Stimulated activated CD8-positive, alpha-beta memory T cell treated with anti-CD3 and anti-CD28 coated beads, Interleukin-2, amount 100 ng/mL, for 48 hours (primary cell): ENCODE results near the gene BSPH1.
"Not testable (repeated sequence)": the region's sequence is repeated elsewhere in the genome, so short reads cannot be mapped to it uniquely, and the experiment has no call there.

ENCODE experiments used
- DNase-seq, 2 donors: peaks; one replicate each; pipeline ENCODE4 v3.0.0-alpha.2; 2020; ENCODE audit warnings: low read depth in 2 of 2

The BSPH1 gene

GRCh38 chr19:47992070-47992469 lies at the start of gene BSPH1:
BSPH1 (minus strand) TSS chr19:47992170; CDS start chr19:47992081, 89 bp downstream.
- no peak for DNase-seq

- no peak for DNase-seq
These were observed 44.8 kb upstream of the BSPH1 start for GRCh38 chr19:48036765-48037164.

- no peak for DNase-seq
These were observed 41.6 kb upstream of the BSPH1 start for GRCh38 chr19:48033604-48034003.

- DNase-seq = no peak
These were observed 38.1 kb upstream of the BSPH1 start for GRCh38 chr19:48030073-48030472.

GRCh38 chr19:48029431-48029830 lies 37.5 kb upstream of the BSPH1 start:
- DNase-seq = no peak

GRCh38 chr19:48025480-48025879 lies 33.5 kb upstream of the BSPH1 start:
- no peak for DNase-seq

GRCh38 chr19:48023518-48023917 lies 31.5 kb upstream of the BSPH1 start:
- no peak for DNase-seq

- no peak for DNase-seq
These were observed 31.0 kb upstream of the BSPH1 start for GRCh38 chr19:48023011-48023410.

GRCh38 chr19:48020686-48021085 lies 28.7 kb upstream of the BSPH1 start:
- no peak for DNase-seq

- DNase-seq = no peak
These were observed 19.2 kb upstream of the BSPH1 start for GRCh38 chr19:48010932-48011758.

- DNase-seq = peak in 1 of 2 donors; percentile 4
These were observed 14.8 kb upstream of the BSPH1 start for GRCh38 chr19:48006762-48007161.

- no peak for DNase-seq
These were observed 12.3 kb upstream of the BSPH1 start for GRCh38 chr19:48004236-48004635.

GRCh38 chr19:48000846-48001245 lies 8.9 kb upstream of the BSPH1 start:
- no peak for DNase-seq

- DNase-seq = no peak
These were observed 6.8 kb upstream of the BSPH1 start for GRCh38 chr19:47998800-47999199.

GRCh38 chr19:47996230-47996727 lies 4.3 kb upstream of the BSPH1 start:
- no peak for DNase-seq

- DNase-seq = no peak
These were observed 2.3 kb upstream of the BSPH1 start, which contains the start of gene ELSPBP1 for GRCh38 chr19:47994209-47994802. ELSPBP1 (plus strand) TSS chr19:47994632; CDS start chr19:48008668, 14,036 bp downstream.

- DNase-seq = no peak
These were observed 670 bp downstream of the BSPH1 start for GRCh38 chr19:47991191-47991808.

GRCh38 chr19:47973529-47973928 lies 18.4 kb downstream of the BSPH1 start:
- DNase-seq = no peak

- DNase-seq = not testable (repeated sequence)
These were observed 36.0 kb downstream of the BSPH1 start for GRCh38 chr19:47955936-47956335.

GRCh38 chr19:47952132-47952531 lies 39.8 kb downstream of the BSPH1 start:
- DNase-seq = not testable (repeated sequence)

- DNase-seq = peak in 1 of 2 donors; percentile 7
These were observed 42.0 kb downstream of the BSPH1 start for GRCh38 chr19:47949852-47950521.

- not testable (repeated sequence) for DNase-seq
These were observed 63.4 kb downstream of the BSPH1 start for GRCh38 chr19:47928581-47928980.
